ENCODE data around the gene CIT.
"Not testable (repeated sequence)": the region's sequence is repeated elsewhere in the genome, so short reads cannot be mapped to it uniquely, and the experiment has no call there.

CIT gene

DNA sequence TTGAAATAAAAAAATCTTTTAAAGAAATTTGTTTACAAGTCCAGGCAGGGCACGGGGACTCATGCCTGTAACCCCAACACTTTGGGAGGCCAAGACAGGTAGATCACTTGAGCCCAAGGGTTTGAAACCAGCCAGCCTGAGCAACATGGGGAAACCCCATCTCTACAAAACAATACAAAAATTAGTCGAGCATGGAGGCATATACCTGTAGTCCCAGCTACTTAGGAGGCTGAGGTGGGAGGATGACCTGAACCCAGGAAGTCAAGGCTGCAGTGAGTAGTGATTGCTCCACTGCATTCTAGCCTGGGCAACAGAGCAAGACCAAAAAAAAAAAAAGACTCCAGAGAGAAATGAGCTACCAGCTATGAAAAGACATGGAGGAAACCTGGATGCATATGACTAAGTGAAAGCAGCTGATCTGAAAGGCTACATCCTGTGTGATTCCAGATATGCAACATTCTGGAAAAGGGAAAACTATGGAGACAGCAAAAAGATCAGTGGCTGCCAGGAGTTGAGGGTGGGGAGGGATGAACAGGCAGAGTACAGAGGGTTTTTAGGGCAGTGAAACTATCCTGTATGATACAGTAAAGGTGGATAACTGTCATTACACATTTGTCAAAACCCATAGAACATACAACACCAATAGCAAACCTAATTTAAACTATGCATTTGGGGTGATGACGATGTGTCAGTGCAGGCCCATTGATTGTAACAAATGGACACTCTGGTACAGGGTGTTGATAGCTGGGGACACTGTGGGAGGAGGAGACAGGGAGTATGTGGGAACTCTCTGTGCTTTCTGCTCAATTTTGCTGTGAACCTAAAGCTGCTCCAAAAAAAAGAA lies 149.3 kb downstream of the CIT start:
- DNase-seq = no peak

DNA sequence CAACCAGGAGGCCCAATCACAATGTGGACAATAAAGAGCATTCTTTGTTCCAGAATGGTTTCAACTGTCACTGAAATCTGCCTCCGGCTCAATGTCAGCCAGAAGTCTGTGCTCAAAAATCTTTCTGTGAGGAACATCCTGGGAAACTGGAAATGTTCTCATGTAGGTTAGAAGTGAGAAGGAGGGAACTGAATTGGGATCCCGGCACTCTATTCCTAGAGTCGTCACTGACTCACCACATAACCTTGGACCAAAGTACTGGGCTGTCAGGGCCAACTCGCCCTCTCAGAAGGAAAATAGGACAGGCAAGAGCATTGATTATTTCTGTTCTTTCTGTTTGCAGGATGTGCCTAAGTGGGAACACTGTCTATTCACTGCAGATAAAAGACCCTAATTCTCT lies 151.6 kb downstream of the CIT start:
- no peak for DNase-seq

DNA sequence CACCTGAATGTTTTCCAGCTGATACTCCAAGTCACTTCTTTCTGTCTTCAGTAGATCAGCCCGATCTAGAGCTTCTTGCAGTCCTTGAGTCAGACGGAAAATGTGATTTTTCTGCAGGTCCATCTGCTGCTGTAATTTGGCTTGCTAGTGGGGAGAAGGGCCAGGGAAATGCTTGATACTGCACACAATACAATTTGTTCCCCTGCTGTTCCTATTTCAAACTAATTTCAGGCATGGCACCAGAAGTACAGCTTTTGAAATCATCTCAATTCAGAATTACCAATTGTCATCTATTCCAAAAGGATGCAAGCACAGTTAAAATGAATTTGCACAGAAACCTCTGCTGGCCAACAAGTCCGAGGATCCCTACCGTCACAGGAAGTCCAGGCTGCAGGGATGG lies 155.8 kb downstream of the CIT start:
- DNase-seq = no peak

DNA sequence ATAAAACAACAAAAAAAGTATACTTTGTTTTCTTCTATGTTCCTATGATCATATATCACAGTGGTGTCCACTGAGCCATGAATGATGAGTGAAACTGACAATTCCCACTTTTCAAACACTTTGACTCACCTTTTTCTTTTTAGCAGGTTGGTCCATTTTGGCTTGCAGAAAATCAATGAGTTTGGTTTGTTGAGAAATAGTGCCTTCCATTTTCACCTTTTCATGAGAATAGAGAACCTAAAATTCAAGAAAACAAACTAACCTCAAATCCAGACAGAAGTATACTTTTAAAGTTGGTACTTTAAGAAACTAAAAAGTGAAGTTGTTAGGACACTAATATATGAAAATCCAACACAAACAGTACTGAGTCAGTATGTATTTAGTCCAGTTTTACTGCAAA lies 156.8 kb downstream of the CIT start:
- DNase-seq = no peak

DNA sequence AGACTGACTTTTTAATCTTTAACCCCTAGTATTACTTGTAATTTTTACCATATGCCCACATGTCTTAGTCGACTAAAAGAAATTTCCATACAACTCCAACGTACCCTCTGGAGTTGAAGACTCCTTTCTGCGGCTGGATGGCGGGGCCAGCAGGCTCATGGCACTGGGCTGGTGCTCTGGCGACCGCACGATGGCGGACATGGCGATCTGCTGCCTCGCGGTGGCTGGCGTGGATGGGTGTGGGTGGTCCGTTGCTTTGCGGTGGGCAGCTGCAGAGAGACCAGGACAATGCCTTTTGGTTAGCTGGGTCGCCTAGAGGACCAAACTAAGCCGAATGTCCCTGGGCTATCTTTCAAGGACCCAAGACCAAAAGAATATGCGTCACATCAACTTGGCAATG lies 159.0 kb downstream of the CIT start:
- no peak for DNase-seq

DNA sequence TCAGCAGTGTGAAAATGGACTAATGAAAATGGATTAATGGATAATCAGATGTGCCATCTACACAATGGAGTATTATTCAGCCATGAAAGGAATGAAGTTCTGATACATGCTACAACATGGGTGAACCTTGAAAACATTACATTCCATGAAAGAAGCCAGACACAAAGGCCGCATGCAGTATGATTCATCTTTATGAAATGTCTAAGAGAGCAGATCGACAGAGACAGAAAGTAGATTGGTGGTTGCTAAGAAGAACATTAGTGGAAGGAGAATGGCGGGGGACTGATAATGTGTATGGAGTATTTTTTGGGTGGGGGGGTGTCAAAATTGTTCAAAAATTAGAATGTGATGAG lies 161.9 kb downstream of the CIT start:
- DNase-seq = no peak

DNA sequence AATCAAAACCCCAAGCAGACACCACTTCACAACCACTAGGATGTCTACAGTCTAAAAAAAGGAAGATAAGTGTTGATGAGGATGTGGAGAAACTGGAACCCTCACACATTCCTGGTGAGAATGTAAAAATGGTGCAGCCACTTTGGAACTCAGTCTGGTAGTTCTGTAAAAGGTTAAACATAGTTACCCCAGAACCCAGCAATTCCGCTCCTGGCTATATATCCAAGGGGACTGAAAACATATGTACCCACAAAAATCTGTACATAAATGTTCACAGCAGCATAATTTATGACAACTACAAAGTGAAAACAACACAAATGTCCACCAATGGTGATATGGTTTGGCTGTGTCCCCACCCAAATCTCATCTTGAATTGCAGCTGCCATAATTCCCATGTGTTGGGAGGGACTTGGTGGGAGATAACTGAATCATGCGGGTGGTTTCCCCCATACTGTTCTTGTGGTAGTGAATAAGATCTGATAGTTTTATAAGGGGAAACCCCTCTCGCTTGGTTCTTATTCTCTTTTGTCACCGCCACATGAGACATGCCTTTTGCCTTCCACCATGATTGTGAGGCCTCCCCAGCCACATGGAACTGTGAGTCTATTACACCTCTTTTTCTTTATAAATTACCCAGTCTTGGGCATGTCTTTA lies 162.4 kb downstream of the CIT start:
- no peak for DNase-seq

DNA sequence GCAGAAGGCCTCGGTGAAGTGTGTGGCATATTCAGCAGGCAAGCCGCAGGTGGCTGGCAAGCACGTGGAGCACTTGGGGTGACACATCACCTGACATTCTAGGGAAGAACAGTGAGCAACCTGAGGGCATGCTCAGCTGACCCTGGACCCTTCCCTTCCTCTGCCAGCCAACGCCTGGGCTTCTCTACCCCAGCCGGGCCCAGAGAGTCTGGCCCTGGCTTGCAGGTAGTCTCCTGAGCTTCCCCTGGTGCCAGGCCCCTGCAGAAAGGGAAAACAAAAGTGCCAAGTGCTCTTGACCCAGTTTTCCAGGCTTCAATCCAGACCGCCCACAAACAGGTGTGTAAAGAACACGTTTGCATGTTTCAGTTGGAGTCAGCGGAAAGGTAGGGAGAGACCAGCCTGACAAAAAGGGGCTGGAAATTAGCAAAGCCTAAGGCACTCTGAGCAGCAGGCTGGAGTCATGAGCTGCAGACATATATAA lies 163.5 kb downstream of the CIT start:
- no peak for DNase-seq

DNA sequence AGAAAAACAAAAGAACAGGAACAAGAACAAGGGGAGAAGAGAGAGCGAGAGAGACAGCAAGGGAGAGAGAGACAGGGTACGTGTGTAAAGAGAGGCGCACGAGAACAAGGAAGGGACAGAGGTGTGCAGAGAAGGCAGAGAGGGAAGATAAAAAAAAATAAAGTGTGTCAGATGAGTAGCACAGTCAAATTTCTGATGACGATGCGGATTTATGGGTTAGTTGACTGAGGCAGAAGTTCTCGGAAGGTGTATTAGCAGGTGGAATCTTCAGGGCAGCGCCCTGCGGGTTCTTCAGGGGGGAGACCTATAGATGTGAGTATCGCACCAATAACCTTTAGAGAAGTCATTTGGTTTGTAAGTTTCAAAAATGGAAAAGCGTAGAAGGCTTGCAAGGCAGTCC lies 164.4 kb downstream of the CIT start:
- no peak for DNase-seq

DNA sequence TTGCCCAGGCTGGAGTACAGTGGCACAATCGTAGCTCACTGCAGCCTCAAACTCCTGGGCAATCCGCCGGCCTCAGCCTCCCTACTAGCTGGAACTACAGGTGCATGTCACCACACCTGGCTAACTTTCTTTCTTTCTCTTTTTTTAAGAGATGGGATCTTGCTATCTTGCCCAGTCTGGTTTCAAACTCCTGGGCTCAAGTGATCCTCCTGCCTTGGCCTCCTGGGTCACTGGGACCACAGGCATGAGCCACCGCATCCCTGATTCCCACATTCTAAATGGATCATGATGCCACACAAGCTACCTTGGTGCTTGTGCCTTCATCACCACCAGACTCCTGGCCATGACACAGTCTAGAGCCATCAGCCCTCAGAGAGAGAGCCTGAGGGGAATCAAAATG lies 165.4 kb downstream of the CIT start:
- DNase-seq = no peak

DNA sequence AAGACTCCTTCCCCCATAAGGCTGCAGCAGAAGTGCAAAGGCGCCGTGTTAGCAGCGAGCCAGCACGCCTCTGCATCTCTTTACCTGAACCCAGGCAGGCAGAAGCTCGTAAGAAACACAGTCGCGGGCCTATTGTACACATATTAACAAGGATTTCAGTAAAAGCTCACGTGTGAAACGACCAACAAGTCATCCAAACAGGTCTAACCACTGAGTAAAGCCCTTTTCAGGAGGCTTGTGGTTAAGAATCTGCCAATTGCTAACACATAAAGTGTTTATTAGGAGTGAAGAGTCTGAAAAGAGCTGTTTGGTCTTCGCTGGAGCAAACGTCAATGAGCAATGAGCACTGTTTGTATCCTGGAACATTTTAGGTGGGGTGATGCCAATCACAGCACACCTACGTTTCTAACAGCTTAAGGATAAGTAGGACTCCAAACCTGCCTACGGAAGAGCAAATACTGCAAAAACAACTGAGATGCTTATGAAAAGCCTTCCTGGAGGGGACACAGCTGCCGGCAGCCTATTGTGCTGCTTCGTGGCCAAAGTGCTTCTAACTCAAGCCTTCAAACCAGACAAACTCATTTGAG lies 166.1 kb downstream of the CIT start:
- no peak for DNase-seq

DNA sequence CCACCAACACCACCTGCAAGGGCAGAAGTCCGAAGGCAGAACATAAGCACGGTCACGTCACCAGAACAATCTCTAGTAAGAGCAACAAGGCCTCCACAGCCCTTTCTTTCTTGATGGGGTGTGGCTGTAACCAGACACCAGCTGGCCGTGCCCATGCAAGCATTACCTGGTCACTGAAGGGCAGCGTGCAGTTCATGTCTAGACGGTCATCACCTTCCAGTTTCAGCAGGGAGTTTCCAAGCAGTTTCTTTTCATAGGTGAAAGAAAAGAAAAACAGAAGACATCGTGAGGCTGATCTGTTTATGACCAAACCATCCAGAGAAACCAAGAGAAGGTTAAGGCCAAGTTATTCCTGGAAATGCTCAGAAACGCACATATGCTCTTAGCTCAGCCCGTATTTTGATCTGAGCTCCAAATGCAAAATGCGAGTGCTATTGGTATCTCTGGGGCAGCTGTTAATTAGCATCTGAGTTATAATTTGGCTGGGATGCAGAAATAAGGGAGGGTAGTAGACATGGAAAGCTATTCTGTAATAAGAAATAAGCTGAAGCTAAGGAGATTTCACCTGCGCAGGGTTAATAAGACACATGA lies 166.7 kb downstream of the CIT start:
- no peak for DNase-seq

DNA sequence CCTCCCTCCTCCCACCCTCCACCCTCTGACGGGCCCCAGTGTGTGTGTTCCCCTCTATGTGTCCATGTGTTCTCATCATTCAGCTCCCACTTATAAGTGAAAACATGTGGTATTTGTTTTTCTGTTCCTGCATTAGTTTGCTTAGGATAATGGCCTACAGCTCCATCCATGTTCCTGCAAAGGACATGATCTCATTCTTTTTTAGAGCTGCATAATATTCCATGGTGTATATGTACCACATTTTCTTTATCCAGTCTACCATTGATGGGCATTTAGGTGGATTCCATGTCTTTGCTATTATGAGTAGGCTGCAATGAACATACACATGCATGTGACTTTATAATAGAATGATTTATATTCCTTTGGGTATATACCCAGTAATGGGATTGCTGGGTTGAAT lies 170.7 kb downstream of the CIT start:
- not testable (repeated sequence) for DNase-seq

DNA sequence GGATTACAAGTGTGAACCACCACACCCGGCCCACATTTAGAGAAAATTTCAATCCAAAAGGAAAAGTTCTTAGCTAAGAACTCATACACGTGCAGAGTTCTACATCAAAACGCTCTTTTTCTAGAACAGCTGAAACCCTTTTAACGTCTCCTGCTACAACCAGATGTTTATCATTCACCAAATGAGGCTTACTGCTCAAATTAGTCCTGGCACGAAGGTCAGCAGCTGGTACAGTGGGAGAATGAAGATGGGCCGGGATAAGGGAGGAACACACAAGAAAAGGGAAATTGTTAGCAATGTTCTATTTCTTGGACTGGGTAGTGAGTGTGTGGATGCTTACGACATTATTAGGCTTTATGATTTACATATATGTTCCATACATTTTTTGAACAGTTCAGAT lies 171.9 kb downstream of the CIT start:
- no peak for DNase-seq

DNA sequence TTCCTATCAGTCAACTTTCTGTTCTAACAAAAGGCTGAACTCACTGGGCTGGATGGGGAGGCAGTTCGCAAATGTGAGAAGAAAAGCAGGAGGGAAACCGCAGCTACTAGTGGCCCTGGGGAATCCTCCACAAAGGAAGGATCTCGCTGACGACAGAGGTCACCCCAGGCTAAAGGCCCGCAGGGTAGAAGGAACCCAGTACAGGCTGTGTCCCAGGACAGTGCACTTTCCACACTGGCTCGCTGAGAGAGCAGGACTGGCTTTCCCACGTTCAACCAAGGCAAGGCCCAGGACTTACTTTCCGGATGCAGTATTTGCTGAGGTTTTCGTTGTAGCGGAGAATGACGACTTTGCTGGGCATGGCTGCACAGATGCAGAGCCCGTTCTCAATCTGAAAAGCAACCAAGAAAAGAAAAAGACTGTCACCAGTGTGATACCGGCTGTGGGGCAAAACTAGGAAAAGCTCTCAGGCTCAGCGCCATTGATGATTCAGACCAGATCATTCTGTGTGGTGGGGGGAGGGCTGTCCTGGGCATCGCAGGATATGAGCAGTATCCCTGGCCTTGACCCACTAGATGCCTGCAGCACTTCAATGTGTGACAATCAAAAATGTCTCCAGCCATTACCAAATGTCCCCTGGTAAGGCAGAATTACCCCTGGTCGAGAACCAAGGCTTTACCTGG lies 172.9 kb downstream of the CIT start:
- no peak for DNase-seq

DNA sequence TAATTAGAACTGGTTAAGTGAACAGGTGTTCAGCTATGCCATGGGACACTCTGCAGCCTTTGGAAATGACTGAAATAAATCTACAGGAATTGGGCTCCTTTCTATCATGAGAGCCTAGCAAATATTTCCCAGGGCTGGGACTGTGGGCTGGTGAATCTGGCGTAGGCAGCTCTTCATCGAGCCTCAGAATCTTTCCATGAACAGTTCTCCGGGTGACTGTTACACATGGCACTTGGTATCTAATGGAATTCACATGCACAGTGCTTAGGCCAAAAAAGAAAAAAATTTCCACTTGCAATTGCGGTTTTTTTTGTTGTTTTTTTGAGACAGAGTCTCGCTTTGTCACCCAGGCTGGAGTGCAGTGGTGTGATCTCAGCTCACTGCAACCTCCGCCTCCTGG lies 177.0 kb downstream of the CIT start:
- DNase-seq = no peak

DNA sequence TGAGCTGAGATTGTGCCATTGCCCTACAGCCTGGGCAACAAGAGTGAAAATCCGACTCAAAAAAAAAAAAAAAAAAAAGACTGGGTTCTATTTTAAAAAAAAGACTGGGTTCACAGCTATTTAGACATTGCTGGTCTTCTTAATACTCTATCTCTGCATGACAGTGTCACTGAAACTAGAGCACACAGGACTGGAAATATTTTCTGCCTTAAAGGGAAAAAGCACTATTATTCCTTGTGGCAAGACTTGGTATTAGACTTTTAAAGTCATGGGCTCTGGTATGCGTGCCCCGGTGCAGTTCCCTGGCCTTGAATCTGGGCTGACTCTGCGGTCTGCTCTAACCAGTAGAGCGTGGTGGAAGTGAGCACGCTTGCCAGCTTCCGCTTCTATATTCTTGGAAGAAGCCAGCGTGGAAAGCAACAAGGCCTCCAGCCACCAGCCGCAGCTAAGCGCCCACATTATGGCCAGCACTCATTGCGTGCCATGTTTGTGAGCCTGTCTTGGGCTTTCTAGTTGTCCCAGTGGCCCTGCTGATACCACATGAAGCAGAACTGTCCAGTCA lies 177.8 kb downstream of the CIT start:
- DNase-seq = no peak

DNA sequence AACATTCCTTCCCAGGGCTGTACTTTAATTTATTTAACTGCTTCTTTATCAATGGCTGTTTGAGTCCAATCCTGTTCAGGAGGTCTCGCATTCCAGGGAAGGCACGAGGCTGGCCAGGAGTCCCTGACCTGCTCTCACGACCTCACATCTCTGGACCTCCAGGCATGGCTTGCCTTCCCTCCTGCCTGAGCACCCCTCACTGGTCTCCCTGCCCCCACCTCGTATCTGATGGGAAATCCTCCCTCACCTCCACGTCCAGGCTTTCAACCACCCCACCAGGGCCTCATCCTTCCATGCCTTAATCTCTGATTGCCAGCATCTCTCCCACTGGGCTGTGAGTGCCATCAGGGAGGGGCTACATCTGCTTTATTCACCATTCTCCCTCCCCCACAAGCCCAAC lies 180.2 kb downstream of the CIT start:
- DNase-seq = no peak

DNA sequence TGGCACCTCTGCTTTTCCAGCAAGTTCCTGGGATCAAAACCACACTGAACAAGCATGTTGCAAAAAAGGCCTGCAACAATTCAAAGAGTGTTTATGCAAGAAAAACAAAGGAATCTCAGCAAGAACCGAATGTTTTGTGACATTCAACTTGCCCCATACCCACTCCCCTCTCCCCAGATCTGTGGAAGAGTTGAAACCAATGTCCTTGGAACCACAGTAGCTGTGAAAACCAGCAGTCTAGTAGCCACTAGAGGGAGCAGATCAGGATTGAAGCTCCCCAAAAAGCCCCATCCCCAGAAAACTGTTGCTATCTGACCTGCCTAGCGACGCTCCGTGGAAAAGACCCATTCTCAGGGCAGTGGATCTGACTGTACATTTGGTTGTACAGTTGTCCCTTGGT lies 182.1 kb downstream of the CIT start:
- DNase-seq = no peak

DNA sequence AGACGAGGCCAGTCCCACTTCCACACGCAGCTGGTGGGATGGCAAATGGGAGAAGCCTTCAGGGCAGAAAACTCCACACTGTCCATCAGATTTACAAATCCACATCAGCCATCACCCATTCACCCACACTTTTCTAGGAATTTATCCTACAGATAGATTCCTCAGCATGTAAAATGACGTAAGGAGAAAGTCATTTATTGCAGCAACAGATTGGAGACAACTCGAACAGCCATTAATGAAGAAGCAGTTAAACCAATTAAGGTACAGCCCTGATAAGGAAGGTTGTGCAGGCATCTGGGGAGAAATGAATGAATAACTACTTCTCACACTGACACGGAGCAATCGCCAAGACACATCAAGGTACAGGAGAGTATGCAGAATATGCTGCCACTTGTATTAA lies 183.0 kb downstream of the CIT start:
- DNase-seq = no peak

DNA sequence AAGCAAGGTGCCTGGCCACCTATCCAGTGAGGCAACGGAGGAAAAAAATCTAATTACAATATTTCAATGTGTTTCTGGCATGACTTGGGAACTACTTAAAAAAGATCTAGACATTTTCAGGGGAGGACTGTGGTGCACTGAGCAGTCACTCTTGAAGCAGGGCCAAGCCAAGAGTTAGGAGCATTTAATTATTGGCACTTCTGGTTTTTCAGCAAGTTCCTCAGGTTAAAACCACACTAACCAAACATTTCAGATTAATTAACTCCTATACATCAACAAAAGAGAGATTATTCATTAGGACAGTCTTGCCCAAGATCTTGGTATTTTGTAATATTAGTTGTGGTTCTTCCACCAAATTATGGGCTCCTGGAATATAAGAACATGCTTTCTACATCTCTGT lies 183.6 kb downstream of the CIT start:
- no peak for DNase-seq

DNA sequence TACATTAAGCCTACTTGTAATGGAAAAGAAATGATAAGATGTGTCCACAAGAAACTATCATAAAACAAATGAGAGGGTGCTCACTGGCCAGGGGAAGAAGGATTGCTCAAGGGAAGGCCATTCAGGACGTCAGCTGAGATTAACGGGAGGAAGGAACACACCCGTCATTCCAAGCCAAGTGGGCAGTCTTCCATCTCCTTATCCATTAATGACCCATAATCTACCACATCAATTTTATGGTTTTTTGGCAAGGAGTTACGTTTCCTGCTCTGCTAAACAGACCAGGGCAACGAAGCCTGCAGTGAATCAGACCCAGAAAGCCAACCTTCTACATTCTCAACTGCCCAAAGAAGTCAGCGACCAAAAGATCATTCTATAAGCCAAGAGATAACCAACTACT lies 184.1 kb downstream of the CIT start:
- no peak for DNase-seq

DNA sequence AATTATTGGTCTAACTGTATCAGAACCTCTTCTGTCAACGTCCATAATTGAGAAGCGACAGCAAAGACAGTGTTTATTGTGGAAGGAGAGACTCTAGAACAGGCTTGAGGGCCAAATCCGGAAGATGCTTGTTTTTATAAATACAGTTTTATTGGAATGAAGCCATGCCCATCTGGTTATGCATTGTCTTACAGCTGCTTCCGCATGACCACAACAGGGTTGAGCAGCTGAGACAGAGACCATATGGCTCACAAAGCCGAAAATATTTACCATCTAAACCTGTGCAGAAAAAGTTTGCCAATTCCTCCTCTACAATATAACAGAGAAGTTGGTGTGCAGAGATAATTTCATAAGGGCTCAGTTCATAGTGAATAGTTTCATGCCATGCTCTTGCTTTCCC lies 184.7 kb downstream of the CIT start:
- no peak for DNase-seq

All from CD4-positive, alpha-beta T cell treated with Interleukin-21 for 1 hour (primary cell).